Measurements from ENCODE around the gene CEP170.

GRCh38 chr1:243250102-243250501, 5.0 kb downstream of the CEP170 start:
- no peak for TF ChIP-seq CTCF (IDR thresholded peaks at IDR 0.05)
- TF ChIP-seq USF2 (IDR thresholded peaks at IDR 0.05) = no peak
- no peak for TF ChIP-seq RFX5 (IDR thresholded peaks at IDR 0.05)
- TF ChIP-seq HOXA7 (CRISPR knock-in tag; IDR thresholded peaks at IDR 0.05) = no peak
- TF ChIP-seq FOSL2 (IDR thresholded peaks at IDR 0.05) = no peak
- no peak for TF ChIP-seq FOSL2 (CRISPR knock-in tag; IDR thresholded peaks at IDR 0.05)
- no peak for TF ChIP-seq HDAC2 (IDR thresholded peaks at IDR 0.05)
- no peak for TF ChIP-seq POLR2A (IDR thresholded peaks at IDR 0.05; ENCODE audit: low read length)
- TF ChIP-seq RCOR1 (IDR thresholded peaks at IDR 0.05; ENCODE audit: low read depth, low read length) = no peak
- TF ChIP-seq RNF2 (IDR thresholded peaks at IDR 0.05; ENCODE audit: borderline replicate concordance, low read depth) = no peak
- no peak for TF ChIP-seq E2F6 (IDR thresholded peaks at IDR 0.05; ENCODE audit: borderline replicate concordance, low read depth)
- TF ChIP-seq CHD2 (IDR thresholded peaks at IDR 0.05; ENCODE audit: low read length, partially characterized antibody) = no peak
- TF ChIP-seq POLR2AphosphoS2 (conservative IDR thresholded peaks at IDR 0.05; ENCODE audit: low read length) = no peak
- TF ChIP-seq KDM1A (IDR thresholded peaks at IDR 0.05; ENCODE audit: low read depth) = no peak
- no peak for TF ChIP-seq CEBPB (IDR thresholded peaks at IDR 0.05)
